Ectodermal cell (in vitro differentiated cells): ENCODE results near the gene RAB21.

Source experiments
- H3K27ac ChIP-seq: 2 replicates; pipeline ENCODE4 v1.7.0; 2013; ENCODE audit warnings: mild to moderate bottlenecking, low read depth, low read length; ENCODE audit not compliant: insufficient read depth, poor library complexity, severe bottlenecking
- H3K27me3 ChIP-seq: 2 replicates; pipeline ENCODE4 v1.7.0; 2013; ENCODE audit warnings: mild to moderate bottlenecking, low read length; ENCODE audit not compliant: insufficient read depth, control insufficient read depth, poor library complexity, severe bottlenecking
- H3K36me3 ChIP-seq: one replicate; pipeline ENCODE4 v1.7.0; 2013; ENCODE audit warnings: low read length; ENCODE audit not compliant: control insufficient read depth, insufficient read depth
- H3K4me1 ChIP-seq: one replicate; pipeline ENCODE4 v1.7.0; 2013; ENCODE audit warnings: low read length; ENCODE audit not compliant: control insufficient read depth, insufficient read depth
- H3K4me3 ChIP-seq: 2 replicates; pipeline ENCODE4 v1.7.0; 2013; ENCODE audit warnings: low read depth, low read length, control low read depth; ENCODE audit not compliant: insufficient read depth
- H3K9me3 ChIP-seq: 2 replicates; pipeline ENCODE4 v1.7.0; 2013; ENCODE audit warnings: mild to moderate bottlenecking, low read length, moderate library complexity; ENCODE audit not compliant: control insufficient read depth
- WGBS, 2 experiments: methylation state at CpG; one replicate each; pipeline ENCODE4 v1.1.7; 2013; ENCODE audit warnings: missing lambda C conversion rate in 2 of 2; 5-methylcytosine and 5-hydroxymethylcytosine counted together

Gene RAB21

DNA sequence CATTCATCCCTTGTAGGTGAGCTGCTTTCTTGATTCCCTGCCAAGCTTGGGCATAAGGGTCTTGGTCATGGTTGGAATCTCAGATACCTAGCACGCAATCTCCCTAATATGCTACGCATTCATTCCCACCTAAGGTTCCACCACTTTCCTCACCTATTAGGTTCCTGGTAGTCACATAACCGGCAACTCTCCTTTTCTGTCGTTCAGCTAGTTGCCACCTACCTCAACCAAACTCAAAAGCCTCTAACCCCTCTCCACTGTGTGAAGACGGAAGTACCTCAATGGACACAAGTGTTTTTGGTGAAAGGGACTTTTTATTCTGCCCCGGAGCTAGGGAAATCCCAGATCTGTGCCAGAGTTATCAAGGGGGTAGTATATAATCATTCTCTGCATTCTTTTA is 83.6 kb downstream of the RAB21 start:
- no peaks in the 10 kb centered on the region for H3K9me3 ChIP-seq
- H3K27me3 ChIP-seq: peaks cover 6% of the 10 kb centered on the region
- 86 to 97% methylated on average over 4 to 6 of the region's 6 CpGs for WGBS, 2 experiments
- no peaks in the 10 kb centered on the region for H3K36me3 ChIP-seq
- H3K4me1 ChIP-seq: peaks cover 5% of the 10 kb centered on the region
- H3K4me3 ChIP-seq: no peak overlapping the region
- H3K27ac ChIP-seq: no peak overlapping the region

GRCh38 chr12:71838676-71839075 is 84.0 kb downstream of the RAB21 start:
- Histone ChIP-seq H3K9me3 (no peaks in the 10 kb centered on the region), H3K27me3 (peaks cover 6% of the 10 kb centered on the region), H3K36me3 (no peaks in the 10 kb centered on the region), H3K4me3 (no peak overlapping the region), H3K4me1 (peaks cover 5% of the 10 kb centered on the region), H3K27ac (no peak overlapping the region)
- WGBS, 2 experiments: 95% methylated on average over 6 of the region's 6 CpGs

DNA sequence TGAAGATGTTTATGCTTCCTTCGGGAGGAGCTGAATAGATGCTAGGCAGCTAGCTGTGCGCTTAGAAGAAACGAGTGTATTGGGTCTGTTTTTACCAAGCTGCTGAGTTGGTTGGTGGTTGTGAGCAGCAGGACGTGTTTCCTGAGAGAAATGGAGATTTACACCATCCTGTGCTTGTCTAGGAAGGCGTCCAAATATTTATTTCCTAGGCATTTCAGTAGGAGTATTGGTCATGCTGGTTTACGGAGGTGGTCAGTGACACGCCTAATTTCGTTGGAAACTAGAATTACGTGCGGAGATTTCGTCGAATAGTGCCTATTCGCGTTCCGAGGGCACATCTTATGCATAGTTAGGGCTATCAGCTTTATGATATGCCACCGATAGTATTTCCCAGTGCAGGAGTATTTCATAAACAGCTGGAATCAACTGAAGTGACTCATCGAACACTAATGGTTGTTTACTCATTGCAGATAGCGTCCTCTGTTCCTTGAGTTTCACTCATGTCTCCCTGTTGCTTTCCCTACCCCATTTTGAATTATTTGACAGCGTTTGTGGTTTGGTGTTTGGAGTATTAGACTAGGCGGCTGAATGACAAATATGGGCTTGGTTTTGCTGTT is 85.7 kb downstream of the RAB21 start:
- Histone ChIP-seq H3K27me3 (peaks cover 6% of the 10 kb centered on the region), H3K27ac (peak overlapping the region; percentile 75), H3K9me3 (no peaks in the 10 kb centered on the region), H3K4me1 (peaks cover 5% of the 10 kb centered on the region), H3K4me3 (peak overlapping the region; percentile 68), H3K36me3 (no peaks in the 10 kb centered on the region)
- 6 to 9% methylated on average over 20 of the region's 20 CpGs for WGBS, 2 experiments

DNA sequence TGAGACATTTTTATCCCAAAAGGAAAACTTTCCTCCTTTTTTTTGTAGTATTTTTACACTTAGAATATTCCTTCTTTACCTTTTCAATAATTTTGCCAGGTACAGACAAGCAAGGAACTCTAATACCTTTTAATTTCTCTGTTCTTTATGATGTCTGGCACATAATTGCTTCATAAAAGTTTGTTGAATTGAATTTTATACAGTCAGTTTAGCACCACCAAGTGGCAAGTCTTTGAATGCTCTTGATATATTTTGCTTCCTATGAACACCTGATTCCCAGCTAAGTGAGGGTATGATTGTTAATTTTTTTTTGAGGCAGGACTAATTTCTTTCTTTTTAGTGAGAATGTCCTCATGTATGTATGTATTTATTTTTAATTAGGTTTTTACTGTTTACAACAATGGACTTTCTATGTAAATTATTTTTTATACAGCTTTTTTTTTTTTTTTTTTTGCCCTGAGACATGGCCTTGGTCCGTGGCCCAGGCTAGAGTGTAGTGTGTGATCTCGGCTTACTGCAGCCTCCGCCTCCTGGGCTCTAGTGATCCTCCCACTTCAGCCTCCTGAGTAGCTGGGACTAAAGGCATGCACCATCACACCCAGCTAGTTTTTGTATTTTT is 91.8 kb downstream of the RAB21 start:
- H3K27ac ChIP-seq: no peak overlapping the region
- H3K9me3 ChIP-seq: no peaks in the 10 kb centered on the region
- H3K4me1 ChIP-seq: peaks cover 3% of the 10 kb centered on the region
- H3K36me3 ChIP-seq: no peaks in the 10 kb centered on the region
- 82 to 91% methylated on average over 3 of the region's 3 CpGs for WGBS, 2 experiments
- H3K4me3 ChIP-seq: no peak overlapping the region
- H3K27me3 ChIP-seq: no peaks in the 10 kb centered on the region

- no peaks in the 10 kb centered on the region for H3K27me3 ChIP-seq
- no peaks in the 10 kb centered on the region for H3K4me1 ChIP-seq
- H3K36me3 ChIP-seq: no peaks in the 10 kb centered on the region
- no peaks in the 10 kb centered on the region for H3K9me3 ChIP-seq
- no peak overlapping the region for H3K4me3 ChIP-seq
- H3K27ac ChIP-seq: no peak overlapping the region
Observed at GRCh38 chr12:71848212-71848611, 93.5 kb downstream of the RAB21 start.

DNA sequence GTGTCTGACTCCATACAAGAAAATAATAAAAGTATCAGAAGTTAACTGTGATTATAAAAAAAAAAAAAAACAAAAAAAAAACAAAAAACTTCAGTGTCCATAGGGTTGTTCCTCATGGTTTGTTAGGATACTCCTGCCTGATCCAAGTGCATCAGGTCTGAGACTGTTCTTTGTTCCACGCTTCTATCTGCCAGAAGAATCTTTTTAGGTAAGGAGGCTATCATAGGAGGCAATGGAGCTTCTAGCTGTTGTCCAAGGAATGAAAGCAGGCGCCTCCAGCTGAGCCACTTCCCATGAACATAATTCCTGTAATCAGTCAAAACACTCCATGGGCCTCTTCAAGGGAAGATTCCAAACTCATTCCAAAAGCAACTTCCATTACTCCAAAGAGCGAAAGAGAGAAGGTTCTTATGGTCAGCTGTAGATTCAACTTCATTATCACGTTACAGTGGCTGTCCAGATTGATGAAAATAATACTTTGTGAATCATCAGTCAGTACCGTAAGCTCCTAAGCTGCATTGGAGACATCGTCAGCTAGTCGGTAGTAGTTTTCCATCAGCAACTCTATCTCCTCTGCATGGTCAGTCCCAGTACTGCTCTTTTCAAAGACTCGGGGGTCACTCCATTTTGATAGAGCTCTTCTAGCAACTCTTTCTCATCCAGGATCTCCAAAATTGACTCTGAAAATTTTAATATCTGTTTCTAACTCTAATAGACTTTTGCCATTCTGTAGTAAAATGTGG is 94.6 kb downstream of the RAB21 start:
- 96 to 97% methylated on average over 8 of the region's 8 CpGs for WGBS, 2 experiments

More for the DNA sequence above, 94.6 kb downstream of the RAB21 start:
- Histone ChIP-seq H3K4me1 (no peaks in the 10 kb centered on the region), H3K9me3 (no peaks in the 10 kb centered on the region), H3K4me3 (no peak overlapping the region), H3K27me3 (no peaks in the 10 kb centered on the region), H3K27ac (no peak overlapping the region), H3K36me3 (no peaks in the 10 kb centered on the region)
